GM12874 (cell line): ENCODE results near the gene PKM.

Source experiments
- TF ChIP-seq, protein P1 (sequence below): IDR thresholded peaks from 2 replicates; pipeline ENCODE4 v1.5.1; 2011; ENCODE audit warnings: low read depth, mild to moderate bottlenecking, control low read depth, low read length, moderate library complexity; ENCODE audit not compliant: insufficient read depth

Gene PKM

DNA sequence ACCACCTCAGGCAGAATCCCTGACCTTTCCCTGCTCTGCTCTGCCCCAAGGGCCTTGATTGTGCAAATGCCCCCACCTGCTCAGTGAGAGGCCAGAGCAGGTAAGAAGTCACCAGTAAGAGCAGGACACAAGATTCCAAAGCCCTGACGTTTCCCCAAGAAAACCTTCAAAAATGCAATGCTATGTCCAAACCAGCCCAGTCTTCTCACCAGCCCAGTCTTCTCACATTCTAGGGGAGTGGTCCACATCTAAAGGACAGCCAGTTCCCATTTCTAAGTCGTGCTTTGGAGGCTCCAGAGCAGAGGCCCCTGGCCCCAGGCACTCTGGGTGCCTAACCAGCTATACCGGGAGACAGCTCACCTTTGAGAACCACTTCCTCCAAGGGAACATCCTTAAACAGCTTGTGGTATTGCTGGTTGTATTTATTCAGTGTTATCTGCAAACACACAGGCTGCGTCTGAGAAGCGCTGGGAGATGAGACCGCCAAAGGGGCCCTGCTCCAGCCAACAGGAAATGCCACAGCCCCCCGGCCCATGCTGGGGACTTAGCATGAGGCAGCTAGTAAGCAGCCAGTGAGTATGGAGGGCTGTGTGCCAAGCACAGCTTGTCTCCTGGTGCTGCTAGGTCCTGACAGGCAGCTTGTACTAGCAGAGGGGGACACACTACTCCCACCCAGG is 62.7 kb downstream of the PKM start:
- TF ChIP-seq, protein P1, sequence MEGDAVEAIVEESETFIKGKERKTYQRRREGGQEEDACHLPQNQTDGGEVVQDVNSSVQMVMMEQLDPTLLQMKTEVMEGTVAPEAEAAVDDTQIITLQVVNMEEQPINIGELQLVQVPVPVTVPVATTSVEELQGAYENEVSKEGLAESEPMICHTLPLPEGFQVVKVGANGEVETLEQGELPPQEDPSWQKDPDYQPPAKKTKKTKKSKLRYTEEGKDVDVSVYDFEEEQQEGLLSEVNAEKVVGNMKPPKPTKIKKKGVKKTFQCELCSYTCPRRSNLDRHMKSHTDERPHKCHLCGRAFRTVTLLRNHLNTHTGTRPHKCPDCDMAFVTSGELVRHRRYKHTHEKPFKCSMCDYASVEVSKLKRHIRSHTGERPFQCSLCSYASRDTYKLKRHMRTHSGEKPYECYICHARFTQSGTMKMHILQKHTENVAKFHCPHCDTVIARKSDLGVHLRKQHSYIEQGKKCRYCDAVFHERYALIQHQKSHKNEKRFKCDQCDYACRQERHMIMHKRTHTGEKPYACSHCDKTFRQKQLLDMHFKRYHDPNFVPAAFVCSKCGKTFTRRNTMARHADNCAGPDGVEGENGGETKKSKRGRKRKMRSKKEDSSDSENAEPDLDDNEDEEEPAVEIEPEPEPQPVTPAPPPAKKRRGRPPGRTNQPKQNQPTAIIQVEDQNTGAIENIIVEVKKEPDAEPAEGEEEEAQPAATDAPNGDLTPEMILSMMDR: no peak

DNA sequence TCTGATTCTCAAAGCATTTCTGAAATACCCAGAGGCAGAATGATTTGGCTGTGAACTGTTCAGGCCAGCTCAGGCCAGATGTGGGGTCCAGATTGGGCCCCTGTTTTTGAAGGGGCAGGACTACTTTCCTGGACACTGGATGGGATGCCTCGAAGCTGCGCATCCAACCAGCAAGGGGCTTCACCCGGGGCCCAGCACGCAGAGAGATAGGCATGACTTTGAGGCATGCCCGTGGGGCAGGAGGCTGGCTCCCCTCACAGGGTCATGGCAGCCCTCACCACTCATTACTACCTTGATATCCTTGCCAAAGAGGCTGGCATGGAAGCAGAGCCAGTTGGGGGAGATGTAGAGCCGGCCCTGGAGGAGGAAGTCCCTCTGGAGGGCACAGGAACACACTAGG is 63.5 kb downstream of the PKM start:
- TF ChIP-seq, protein P1: no peak

DNA sequence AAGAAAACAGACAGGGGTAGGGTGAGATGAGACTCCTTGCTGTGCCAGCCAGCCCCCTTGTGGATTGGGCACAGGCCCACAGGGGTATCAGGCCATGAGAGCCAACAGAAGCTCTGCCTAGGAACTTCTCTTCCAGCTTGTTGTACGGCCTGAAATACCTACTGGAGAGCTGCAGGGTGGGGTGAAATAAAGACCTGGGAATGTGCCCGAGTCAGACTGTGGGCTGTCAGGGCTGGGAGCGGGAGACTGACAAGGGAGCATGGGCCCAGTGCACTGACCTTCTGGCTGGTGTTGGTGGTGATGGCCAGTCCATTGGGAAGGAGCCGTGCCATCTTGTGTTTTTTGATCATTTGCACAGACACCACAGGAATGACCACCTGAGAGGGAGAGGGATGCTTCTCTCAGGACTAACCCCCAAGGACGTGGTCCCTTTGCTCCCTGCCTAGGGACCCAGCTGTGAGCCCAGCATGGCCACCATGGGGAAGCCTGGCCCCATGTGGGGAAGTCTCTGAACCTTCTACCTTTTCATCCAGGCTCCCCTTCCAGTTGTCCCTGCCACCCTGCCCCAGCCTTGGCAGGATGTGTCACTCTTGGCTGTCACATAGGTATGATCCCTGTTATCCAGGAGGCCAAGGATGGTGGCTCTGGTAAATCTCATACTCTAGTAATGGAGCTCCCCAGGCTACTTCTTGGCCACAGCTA is 64.1 kb downstream of the PKM start:
- TF ChIP-seq, protein P1: no peak

DNA sequence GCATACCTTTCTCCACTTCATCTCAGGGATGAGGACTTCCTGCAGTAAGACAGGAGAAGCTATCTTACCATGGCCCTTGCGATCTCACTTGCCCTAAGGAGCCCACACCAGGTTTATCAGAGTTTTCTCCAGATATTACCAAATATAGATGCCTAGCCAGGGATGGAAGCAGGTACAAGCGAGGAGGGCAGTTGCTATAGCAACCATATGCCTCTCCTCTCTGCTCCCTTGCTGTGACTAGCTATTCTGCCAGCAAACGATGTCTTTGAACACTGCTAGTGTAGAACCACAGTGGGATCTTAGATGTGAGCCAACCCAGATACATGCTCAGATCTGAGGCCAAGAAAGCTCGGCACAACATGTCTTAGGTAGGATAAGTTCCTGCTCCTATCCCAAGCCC is 67.3 kb downstream of the PKM start:
- TF ChIP-seq, protein P1: no peak

DNA sequence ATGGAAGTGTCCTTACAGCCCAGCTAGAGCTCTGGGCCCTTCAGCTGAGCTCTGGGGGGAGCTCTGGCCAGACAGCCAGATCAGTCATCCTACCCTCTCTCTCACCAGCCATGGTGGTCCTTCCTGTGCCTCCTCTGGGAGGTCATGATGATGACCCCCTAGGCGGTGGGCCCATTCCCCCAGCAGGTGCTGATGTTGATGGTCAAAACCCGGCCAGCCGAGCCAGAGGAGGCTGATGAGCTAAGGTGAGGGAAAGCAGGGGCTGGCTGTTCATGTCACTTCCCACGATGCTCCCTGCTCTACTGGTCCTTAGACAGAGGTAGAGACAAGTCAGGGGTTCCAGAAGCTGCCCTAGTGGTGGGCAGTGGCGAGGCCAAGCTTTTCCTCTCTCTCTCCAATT is 68.4 kb downstream of the PKM start:
- TF ChIP-seq, protein P1: no peak

DNA sequence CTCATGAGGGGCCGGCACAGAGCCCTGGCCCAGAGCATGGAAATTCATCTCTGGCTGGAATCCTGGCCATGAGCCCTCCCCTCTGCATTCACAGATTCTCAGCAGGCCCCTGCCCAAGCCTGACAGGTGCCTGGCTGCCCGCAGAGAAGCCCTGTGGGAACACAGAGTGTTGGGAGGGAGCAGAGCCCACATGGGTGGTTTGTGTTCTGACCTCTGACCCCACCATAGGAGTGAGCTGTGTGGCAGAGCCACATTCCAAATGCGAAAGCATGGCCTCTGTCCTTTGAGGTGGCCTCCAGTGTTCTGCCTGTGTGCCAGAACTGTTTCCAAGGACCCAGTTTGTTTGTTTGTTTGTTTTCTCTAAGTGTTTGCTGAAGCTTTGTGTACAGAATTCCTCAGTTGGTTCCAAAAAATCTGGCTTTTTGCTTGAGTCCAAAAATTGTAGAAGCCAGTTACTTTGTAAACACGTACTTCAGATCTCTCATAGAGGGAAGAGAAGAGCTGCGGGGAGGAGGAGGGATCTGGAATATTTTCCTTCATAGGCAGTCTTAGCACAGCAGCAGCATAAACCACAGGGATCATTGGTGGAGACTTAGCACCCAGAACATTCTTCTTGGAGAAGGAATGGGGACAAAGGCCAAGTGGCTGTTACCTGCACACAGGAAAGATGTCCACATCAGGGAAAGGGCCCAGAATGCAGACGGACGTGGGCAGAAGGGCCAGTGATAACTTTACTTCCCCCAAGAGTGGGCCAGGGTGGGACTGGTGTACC is 69.4 kb downstream of the PKM start:
- TF ChIP-seq, protein P1: no peak

DNA sequence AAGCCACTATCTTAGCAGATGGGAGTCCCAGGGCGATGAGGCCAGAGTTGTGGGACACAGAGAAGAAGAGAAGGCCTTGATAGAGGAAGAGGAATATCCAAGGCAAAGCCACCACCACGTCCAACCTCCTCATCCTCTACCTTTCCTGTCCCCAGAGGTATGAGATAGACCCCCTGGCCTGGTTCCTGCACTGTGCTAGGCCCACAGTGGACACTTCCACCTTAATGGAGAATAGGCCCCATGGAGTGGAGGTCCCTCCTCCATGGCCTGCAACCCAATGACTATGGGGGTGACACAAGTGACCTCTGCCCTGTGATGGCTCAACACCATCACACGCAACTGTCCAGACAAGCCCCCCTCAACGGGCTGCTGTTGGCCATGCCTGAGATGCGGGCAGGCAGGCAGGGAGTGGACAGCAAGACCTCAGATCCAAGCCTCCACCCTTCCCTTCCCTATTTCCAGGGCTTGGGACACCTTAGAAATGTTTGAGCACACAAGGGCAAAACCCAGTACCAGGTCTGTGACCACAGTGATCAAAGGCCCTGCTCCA is 70.2 kb downstream of the PKM start:
- TF ChIP-seq, protein P1: no peak
